Kidney (tissue), 14 donors: Measurements from ENCODE around the gene SMARCAL1. TPM values are rescaled to one million over a fixed set of nuclear protein-coding genes. Genes with fewer than 3 reads are reported as not detected.

ENCODE experiments used
- DNase-seq, 5 donors: peaks; one replicate each; pipeline ENCODE4 v3.0.0-alpha.2; 2013 to 2020
- FAIRE-seq: peaks from 2 replicates; lab custom pipeline; 2012; peaks lifted over from hg19 to GRCh38; lab: Jason Lieb, UNC
- H3K27ac ChIP-seq, 2 donors: one replicate each; pipeline ENCODE4 v1.7.0; 2013; ENCODE audit warnings: low read depth in 2 of 2, low read length in 2 of 2, inconsistent platforms in 1 of 2
- H3K27me3 ChIP-seq: one replicate; pipeline ENCODE4 v1.7.1; 2013; ENCODE audit warnings: low read length, inconsistent platforms; ENCODE audit not compliant: control insufficient read depth, insufficient read depth
- H3K36me3 ChIP-seq, 3 donors: one replicate each; pipeline versions ENCODE4 v1.7.0 to v1.7.1; 2013; ENCODE audit warnings: low read length in 3 of 3, control low read depth in 1 of 3, inconsistent platforms in 1 of 3; ENCODE audit not compliant: insufficient read depth in 3 of 3, control insufficient read depth in 2 of 3
- H3K4me1 ChIP-seq, 3 donors: one replicate each; pipeline versions ENCODE4 v1.7.0 to v1.7.1; 2013; ENCODE audit warnings: low read length in 3 of 3, inconsistent platforms in 1 of 3, low read depth in 1 of 3; ENCODE audit not compliant: control insufficient read depth in 2 of 3, insufficient read depth in 2 of 3
- H3K4me3 ChIP-seq, 3 donors: one replicate each; pipeline versions ENCODE4 v1.7.0 to v1.8.1; 2013; ENCODE audit warnings: low read length in 3 of 3, control low read depth in 1 of 3, inconsistent platforms in 1 of 3
- H3K9ac ChIP-seq, 3 donors: one replicate each; pipeline versions ENCODE4 v1.7.0 to v1.7.1; 2013; ENCODE audit warnings: low read length in 3 of 3, control low read depth in 1 of 3, inconsistent platforms in 1 of 3
- H3K9me3 ChIP-seq, 3 donors: one replicate each; pipeline versions ENCODE4 v1.7.0 to v1.7.1; 2013; ENCODE audit warnings: low read length in 3 of 3, control low read depth in 1 of 3, inconsistent platforms in 1 of 3; ENCODE audit not compliant: control insufficient read depth in 2 of 3, insufficient read depth in 1 of 3
- CTCF ChIP-seq: IDR thresholded peaks from 3 replicates; pipeline ENCODE4 v1.5.1; 2012; ENCODE audit warnings: mild to moderate bottlenecking, moderate library complexity, borderline replicate concordance; ENCODE audit not compliant: insufficient read depth; ENCODE audit errors: extremely low read depth
- intact Hi-C: fragments of 100-400 bp; cut with DNase I; formaldehyde crosslinking; loops from one replicate; pipeline ENCODE4 v1.11.1; 2022
- polyA plus RNA-seq: library from polyadenylated mRNA; stranded (reverse); fragments of 350-450 nt; fragmentation: Illumina TruSeq; extraction: RNeasy Lipid Tissue Mini Kit (QIAGEN cat#74804); gene quantifications from one replicate; pipeline ENCODE4 v1.2.3, GENCODE V29; 2014; ENCODE audit warnings: low read depth, low replicate concordance; ENCODE audit not compliant: insufficient read depth
- total RNA-seq: library from RNA; stranded (reverse); fragmentation: NEBNext Ultra II Directional; extraction: Animal tissue kit (Norgen Biotek cat#: 25700); gene quantifications from one replicate; pipeline ENCODE4 v1.2.1, GENCODE V29; 2021
- donor health status: control.
- donor health status: control.
- donor health status: control.
- donor health status: control.
- donor health status: control.
- donor health status: DM: yes; HTN: yes; CAD: no.
- donor health status: Normal renal cell carcinoma (clear cell type).

SMARCAL1 gene
- total and polyA plus RNA-seq, 2 donors from 2014 or later: 9.7 to 17.3 TPM

GRCh38 chr2:216450784-216451183 is 38.5 kb downstream of the SMARCAL1 start:
- no peak for FAIRE-seq
- Histone ChIP-seq H3K4me3 (no peak overlapping the region), H3K9ac (no peak overlapping the region), H3K27me3 (no peaks in the 10 kb centered on the region), H3K36me3 (peaks cover 25 to 62% (median 36%) of the 10 kb centered on the region in 3 donors), H3K4me1 (no peaks in the 10 kb centered on the region), H3K27ac (no peak overlapping the region), H3K9me3 (no peaks in the 10 kb centered on the region)
- no peak for TF ChIP-seq CTCF
- DNase-seq: no peak
- intact Hi-C loops: no loop called here

- no peaks in the 10 kb centered on the region for H3K27me3 ChIP-seq
- no peak overlapping the region for H3K27ac ChIP-seq
- H3K4me1 ChIP-seq: no peaks in the 10 kb centered on the region
- DNase-seq: no peak
- H3K4me3 ChIP-seq: no peak overlapping the region
- peaks cover 11 to 41% (median 17%) of the 10 kb centered on the region in 3 donors for H3K36me3 ChIP-seq
- H3K9ac ChIP-seq: no peak overlapping the region
- intact Hi-C loops: no loop called here
- no peak for TF ChIP-seq CTCF
- no peaks in the 10 kb centered on the region for H3K9me3 ChIP-seq
- FAIRE-seq: no peak
These were observed 41.8 kb downstream of the SMARCAL1 start for GRCh38 chr2:216453955-216454614.

GRCh38 chr2:216463148-216463547 is 50.9 kb downstream of the SMARCAL1 start:
- Histone ChIP-seq H3K27me3 (no peaks in the 10 kb centered on the region), H3K9me3 (no peaks in the 10 kb centered on the region), H3K4me1 (no peaks in the 10 kb centered on the region), H3K9ac (no peak overlapping the region), H3K27ac (no peak overlapping the region), H3K36me3 (no peaks in the 10 kb centered on the region), H3K4me3 (no peak overlapping the region)
- FAIRE-seq (no peak), DNase-seq (no peak)
- no peak for TF ChIP-seq CTCF
- intact Hi-C loops: no loop called here
